ENCODE results near the gene SNX7.

- TF ChIP-seq CTCF (IDR thresholded peaks at IDR 0.05) (no peak), POLR2A (IDR thresholded peaks at IDR 0.05) (no peak)
These were observed 10.7 kb downstream of the SNX7 start for GRCh38 chr1:98672189-98672588.

Measured in stomach (tissue), 4 donors.